Fibroblast of the aortic adventitia (primary cell): ENCODE results near the gene GCC2. TPM values are rescaled to one million over a fixed set of nuclear protein-coding genes. Genes with fewer than 3 reads are reported as not detected.

Source experiments
- DNase-seq: peaks from one replicate; pipeline ENCODE4 v3.0.0-alpha.2; 2010; ENCODE audit warnings: low read depth
- H3K4me3 ChIP-seq: 2 replicates; pipeline ENCODE4 v1.5.1; 2011; ENCODE audit warnings: low read depth, mild to moderate bottlenecking, control low read depth, low read length, moderate library complexity
- total RNA-seq: library from RNA; depleted of rRNA; stranded (reverse); fragments of >200 nt; gene quantifications from 2 replicates; pipeline ENCODE4 v1.2.3, GENCODE V29; 2012; ENCODE audit warnings: low replicate concordance
- TF ChIP-seq, protein P1 (sequence below): IDR thresholded peaks from 2 replicates; pipeline ENCODE4 v1.5.1; 2011; ENCODE audit warnings: mild to moderate bottlenecking, low read length, control low read depth, inconsistent platforms; ENCODE audit not compliant: insufficient read depth

The GCC2 gene
- total RNA-seq, 1 donor = 42.8 TPM

DNA sequence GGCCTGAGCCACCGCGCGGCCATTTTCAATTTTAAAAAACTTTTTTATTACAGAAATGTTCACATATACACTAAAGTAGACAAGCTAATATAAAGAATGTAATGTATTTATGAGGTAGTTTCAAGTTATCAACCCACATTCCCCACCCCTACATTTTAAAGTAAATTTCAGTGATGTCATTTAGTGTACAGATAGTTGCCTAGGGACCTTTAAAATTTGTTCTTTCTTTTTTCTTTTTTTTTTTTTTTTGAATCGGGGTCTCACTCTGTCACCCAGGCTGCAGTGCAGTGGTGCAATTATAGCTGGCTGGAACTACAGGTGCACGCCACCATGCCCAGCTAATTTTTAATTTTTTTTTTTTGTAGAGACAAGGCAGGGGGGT is 82.7 kb downstream of the GCC2 start:
- no peak for DNase-seq
- TF ChIP-seq, protein P1, sequence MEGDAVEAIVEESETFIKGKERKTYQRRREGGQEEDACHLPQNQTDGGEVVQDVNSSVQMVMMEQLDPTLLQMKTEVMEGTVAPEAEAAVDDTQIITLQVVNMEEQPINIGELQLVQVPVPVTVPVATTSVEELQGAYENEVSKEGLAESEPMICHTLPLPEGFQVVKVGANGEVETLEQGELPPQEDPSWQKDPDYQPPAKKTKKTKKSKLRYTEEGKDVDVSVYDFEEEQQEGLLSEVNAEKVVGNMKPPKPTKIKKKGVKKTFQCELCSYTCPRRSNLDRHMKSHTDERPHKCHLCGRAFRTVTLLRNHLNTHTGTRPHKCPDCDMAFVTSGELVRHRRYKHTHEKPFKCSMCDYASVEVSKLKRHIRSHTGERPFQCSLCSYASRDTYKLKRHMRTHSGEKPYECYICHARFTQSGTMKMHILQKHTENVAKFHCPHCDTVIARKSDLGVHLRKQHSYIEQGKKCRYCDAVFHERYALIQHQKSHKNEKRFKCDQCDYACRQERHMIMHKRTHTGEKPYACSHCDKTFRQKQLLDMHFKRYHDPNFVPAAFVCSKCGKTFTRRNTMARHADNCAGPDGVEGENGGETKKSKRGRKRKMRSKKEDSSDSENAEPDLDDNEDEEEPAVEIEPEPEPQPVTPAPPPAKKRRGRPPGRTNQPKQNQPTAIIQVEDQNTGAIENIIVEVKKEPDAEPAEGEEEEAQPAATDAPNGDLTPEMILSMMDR = no peak
- H3K4me3 ChIP-seq = no peak overlapping the region

GRCh38 chr2:108533832-108534583 is 85.0 kb downstream of the GCC2 start, which contains the start of gene LIMS1:
LIMS1 (plus strand) TSS chr2:108534470; CDS start chr2:108534563, 93 bp downstream.
- peak within 1 kb of the TSS; percentile 80 for H3K4me3 ChIP-seq
- peak; percentile 81 for DNase-seq
- TF ChIP-seq, protein P1 = no peak

DNA sequence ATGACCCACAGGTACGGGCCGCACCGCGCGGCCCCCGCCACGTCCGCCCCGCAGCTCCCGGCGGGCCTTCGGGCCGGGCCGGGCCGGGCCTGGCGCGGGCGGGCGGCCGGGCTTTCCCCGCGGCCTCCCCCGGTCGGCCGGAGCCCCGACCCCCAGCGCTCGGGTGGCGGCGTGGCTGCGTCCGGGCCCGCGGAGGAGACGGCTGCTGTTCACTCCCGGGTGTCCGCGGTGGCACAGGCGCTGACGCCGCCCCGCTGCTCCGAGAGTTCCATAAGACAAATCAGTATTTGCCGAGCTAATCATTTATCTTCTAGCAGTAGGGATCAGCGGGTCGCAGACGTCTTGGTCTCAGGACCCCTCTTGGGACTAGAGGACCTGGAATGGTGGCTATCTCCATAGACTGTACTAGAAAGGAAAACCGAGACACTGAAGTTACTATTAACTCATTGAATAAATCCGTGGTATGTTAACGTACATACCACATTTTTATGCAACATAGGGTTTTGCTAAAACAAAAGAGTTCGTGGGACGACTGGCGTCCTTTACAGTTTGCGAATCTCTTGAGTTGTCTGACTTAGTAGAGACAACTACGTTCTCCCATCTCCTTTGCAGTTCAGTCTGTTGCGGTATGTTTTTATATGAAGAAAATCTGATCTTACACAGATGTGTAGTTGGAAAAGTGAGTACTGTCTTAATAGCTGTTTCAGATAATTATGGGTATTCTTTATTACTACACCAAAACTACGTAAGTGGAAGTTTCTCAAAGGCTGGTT is 85.8 kb downstream of the GCC2 start:
- H3K4me3 ChIP-seq = peak overlapping the region; percentile 80
- DNase-seq = peak; percentile 60
- TF ChIP-seq, protein P1 = no peak

DNA sequence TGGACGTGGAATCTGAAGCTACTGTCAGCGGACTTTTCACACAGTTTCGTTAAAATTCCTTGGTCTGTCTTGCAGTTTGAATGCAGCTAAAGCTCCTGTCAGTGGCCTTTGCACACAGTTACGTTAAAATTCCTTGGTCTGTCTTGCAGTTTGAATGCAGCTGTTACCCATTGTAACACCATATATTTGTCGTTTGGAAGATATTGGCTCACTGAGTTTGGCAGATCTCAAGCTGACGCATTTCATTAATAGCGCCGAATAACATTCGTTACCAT is 86.3 kb downstream of the GCC2 start:
- TF ChIP-seq, protein P1 = no peak
- no peak for DNase-seq
- H3K4me3 ChIP-seq = peak overlapping the region; percentile 80

DNA sequence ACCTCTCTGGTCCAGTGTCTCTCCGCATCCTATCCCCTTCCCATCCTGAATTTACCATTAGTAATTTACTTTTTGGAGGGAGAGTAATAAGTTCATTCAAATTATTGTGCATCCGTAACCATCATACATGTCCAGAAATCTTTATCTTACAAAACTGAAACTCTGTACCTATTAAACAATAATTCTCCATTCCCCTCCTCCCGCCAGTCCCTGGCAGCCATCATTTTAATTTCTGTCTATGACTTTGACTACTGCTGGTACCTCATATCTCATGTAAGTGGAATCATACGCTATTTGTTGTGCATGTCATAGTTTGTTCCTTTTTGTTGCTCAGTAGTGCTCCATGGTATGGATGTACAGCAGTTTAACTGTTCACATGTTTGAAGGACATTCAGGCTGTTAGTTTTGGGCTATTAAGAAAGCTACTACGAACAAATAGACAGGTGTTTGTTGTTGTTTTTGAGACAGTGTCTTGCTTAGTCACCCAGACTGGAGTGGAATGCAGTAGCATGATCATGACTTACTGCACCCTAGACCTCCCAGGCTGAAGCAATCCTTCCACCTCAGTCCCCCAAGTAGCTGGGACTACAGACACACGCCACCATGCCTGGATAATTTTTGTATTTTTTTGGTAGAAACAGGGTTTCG is 87.3 kb downstream of the GCC2 start:
- TF ChIP-seq, protein P1 = no peak
- peak overlapping the region; percentile 80 for H3K4me3 ChIP-seq
- no peak for DNase-seq

DNA sequence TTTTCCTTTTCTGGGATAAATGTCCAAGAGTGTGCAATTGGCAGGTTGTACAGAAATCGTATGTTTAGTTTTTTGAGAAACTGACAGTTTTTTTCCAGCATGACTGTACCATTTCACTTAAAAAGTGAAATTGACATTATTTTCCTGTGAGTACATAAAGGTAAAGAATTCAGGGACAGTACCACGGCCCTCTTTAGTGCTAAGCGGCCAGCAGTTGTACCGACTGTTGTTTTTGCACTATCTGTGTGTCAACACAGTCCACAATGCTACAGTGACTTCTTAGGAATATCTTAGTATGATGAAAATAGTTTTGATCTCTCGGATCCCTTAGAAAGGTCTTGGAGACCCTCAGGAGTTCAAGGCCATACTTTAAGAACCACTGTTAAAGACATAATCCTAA is 87.9 kb downstream of the GCC2 start:
- no peak for DNase-seq
- H3K4me3 ChIP-seq = no peak overlapping the region
- TF ChIP-seq, protein P1 = no peak
